Measurements from ENCODE around the gene GJD4.

DNA sequence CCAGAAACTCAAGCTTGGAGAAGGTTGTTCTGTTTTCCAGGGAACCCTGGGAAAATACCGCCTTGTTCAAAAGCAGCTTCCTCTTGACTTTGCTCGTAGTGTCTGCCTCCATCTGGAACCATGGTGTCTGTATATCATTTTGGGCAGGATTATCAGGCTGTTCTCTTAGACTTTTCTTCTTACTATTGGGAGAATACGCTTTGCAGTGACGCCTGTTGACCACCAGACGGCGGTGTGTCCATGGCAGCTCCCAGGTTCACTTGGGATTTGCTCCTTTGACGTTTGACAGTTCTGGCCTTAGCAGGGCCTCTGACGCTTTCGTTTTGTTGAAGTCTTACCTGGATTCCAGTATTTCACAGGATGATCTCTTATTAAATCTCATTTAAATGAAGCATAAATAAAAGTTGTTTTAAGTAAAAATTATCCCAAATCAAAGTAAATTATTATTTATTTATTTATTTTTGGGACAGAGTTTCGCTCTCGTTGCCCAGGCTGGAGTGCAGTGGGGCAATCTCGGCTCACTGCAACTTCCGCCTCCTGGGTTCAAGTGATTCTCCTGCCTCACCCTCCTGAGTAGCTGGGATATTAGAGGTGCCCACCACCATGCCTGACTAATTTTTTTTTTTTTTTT lies 41.8 kb upstream of the GJD4 start:
- TF ChIP-seq, protein P1, sequence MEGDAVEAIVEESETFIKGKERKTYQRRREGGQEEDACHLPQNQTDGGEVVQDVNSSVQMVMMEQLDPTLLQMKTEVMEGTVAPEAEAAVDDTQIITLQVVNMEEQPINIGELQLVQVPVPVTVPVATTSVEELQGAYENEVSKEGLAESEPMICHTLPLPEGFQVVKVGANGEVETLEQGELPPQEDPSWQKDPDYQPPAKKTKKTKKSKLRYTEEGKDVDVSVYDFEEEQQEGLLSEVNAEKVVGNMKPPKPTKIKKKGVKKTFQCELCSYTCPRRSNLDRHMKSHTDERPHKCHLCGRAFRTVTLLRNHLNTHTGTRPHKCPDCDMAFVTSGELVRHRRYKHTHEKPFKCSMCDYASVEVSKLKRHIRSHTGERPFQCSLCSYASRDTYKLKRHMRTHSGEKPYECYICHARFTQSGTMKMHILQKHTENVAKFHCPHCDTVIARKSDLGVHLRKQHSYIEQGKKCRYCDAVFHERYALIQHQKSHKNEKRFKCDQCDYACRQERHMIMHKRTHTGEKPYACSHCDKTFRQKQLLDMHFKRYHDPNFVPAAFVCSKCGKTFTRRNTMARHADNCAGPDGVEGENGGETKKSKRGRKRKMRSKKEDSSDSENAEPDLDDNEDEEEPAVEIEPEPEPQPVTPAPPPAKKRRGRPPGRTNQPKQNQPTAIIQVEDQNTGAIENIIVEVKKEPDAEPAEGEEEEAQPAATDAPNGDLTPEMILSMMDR (conservative IDR thresholded peaks at IDR 0.05; ENCODE audit: low read length) = peak; percentile 100
- no peak for TF ChIP-seq EZH2phosphoT487 (IDR thresholded peaks at IDR 0.05; ENCODE audit: borderline replicate concordance, low read depth, low read length)
